HepG2 (cell line): ENCODE data around the gene ING2. TPM values are rescaled to one million over a fixed set of nuclear protein-coding genes. Genes with fewer than 3 reads are reported as not detected.

ENCODE experiments used
- ELF1 ChIP-seq: sonication (generic); formaldehyde crosslinking; IDR thresholded peaks from 2 replicates; pipeline ENCODE4 v1.4.0; 2020; ENCODE audit warnings: missing genetic modification reagents
- HNRNPK ChIP-seq: fragments of 200-400 bp; formaldehyde crosslinking; IDR thresholded peaks from 2 replicates; pipeline ENCODE4 v1.6.1; 2018; ENCODE audit warnings: low read length, low read depth, moderate library complexity, mild to moderate bottlenecking; ENCODE audit not compliant: poor library complexity, severe bottlenecking
- RNF2 ChIP-seq: fragments of 450-650 bp; conservative IDR thresholded peaks from 2 replicates; pipeline ENCODE4 v1.6.1; 2016; ENCODE audit warnings: low read depth
- SALL2 ChIP-seq: sonication (generic); formaldehyde crosslinking; IDR thresholded peaks from 2 replicates; pipeline ENCODE4 v1.8.1; 2023; ENCODE audit warnings: mild to moderate bottlenecking, missing genetic modification reagents, inconsistent platforms
- SAP130 ChIP-seq: IDR thresholded peaks from 2 replicates; pipeline ENCODE4 v1.6.1; 2016; ENCODE audit warnings: low read depth
- TARDBP ChIP-seq: sonication (generic); formaldehyde crosslinking; IDR thresholded peaks from 2 replicates; pipeline ENCODE4 v1.8.0; 2022; ENCODE audit warnings: mild to moderate bottlenecking, missing genetic modification reagents
- TBX3 ChIP-seq: fragments of 450-650 bp; IDR thresholded peaks from 2 replicates; pipeline ENCODE4 v1.6.1; 2017; ENCODE audit warnings: antibody characterized with exemption, mild to moderate bottlenecking, inconsistent platforms, borderline replicate concordance
- WIZ ChIP-seq: sonication (generic); formaldehyde crosslinking; IDR thresholded peaks from 2 replicates; pipeline ENCODE4 v1.5.1; 2020; ENCODE audit warnings: mild to moderate bottlenecking, missing genetic modification reagents
- ZNF747 ChIP-seq: sonication (generic); formaldehyde crosslinking; IDR thresholded peaks from 2 replicates; pipeline ENCODE4 v1.8.1; 2023; ENCODE audit warnings: missing genetic modification reagents, mild to moderate bottlenecking, borderline replicate concordance
- polyA plus RNA-seq, 8 experiments: library from polyadenylated mRNA; depleted of rRNA in 3 of 8; stranded (reverse) in 7 of 8; unstranded in 1 of 8; fragments of >200 nt; fragmentation: Illumina TruSeq in 4 of 8; extraction: Trizol in 4 of 8; gene quantifications; 2 replicates each; pipeline versions ENCODE4 v1.2.1 to v1.2.3, GENCODE V29; 2011 to 2016; ENCODE audit warnings: low read depth in 4 of 8, missing spikeins in 1 of 8, mixed read lengths in 1 of 8; ENCODE audit not compliant: insufficient read depth in 1 of 8
- total RNA-seq, 5 experiments: library from RNA; depleted of rRNA; stranded (reverse); fragments of >200 nt; fragmentation: Illumina TruSeq; extraction: Trizol; gene quantifications; 2 replicates each; pipeline ENCODE4 v1.2.3, GENCODE V29; 2016; ENCODE audit warnings: low read depth in 1 of 5
- TF ChIP-seq, protein P1 (sequence below): IDR thresholded peaks from 2 replicates; pipeline ENCODE4 v1.6.1; 2016; ENCODE audit warnings: mild to moderate bottlenecking, missing biosample characterization, missing genetic modification reagents
- TF ChIP-seq, protein P2 (sequence below): sonication (generic); formaldehyde crosslinking; IDR thresholded peaks from 2 replicates; pipeline ENCODE4 v1.4.0; 2020; ENCODE audit warnings: mild to moderate bottlenecking, missing genetic modification reagents
- TF ChIP-seq, protein P3 (sequence below): sonication (generic); formaldehyde crosslinking; IDR thresholded peaks from 2 replicates; pipeline ENCODE4 v1.4.0; 2020; ENCODE audit warnings: missing genetic modification reagents
- TF ChIP-seq, protein P4 (sequence below): sonication (generic); formaldehyde crosslinking; IDR thresholded peaks from 2 replicates; pipeline ENCODE4 v1.4.0; 2020; ENCODE audit warnings: missing genetic modification reagents
- TF ChIP-seq, protein P5 (sequence below): sonication (generic); formaldehyde crosslinking; IDR thresholded peaks from 2 replicates; pipeline ENCODE4 v1.8.0; 2022; ENCODE audit warnings: missing genetic modification reagents, mild to moderate bottlenecking, borderline replicate concordance
- TF ChIP-seq, protein P6 (sequence below): sonication (generic); formaldehyde crosslinking; IDR thresholded peaks from 2 replicates; pipeline ENCODE4 v1.4.0; 2020; ENCODE audit warnings: missing genetic modification reagents

Gene ING2
- total and polyA plus RNA-seq, 2 of the 13 experiments (the other 11 are each of a cell fraction or from before 2014, with no cell fraction given) = 6.6 to 12.4 TPM

DNA sequence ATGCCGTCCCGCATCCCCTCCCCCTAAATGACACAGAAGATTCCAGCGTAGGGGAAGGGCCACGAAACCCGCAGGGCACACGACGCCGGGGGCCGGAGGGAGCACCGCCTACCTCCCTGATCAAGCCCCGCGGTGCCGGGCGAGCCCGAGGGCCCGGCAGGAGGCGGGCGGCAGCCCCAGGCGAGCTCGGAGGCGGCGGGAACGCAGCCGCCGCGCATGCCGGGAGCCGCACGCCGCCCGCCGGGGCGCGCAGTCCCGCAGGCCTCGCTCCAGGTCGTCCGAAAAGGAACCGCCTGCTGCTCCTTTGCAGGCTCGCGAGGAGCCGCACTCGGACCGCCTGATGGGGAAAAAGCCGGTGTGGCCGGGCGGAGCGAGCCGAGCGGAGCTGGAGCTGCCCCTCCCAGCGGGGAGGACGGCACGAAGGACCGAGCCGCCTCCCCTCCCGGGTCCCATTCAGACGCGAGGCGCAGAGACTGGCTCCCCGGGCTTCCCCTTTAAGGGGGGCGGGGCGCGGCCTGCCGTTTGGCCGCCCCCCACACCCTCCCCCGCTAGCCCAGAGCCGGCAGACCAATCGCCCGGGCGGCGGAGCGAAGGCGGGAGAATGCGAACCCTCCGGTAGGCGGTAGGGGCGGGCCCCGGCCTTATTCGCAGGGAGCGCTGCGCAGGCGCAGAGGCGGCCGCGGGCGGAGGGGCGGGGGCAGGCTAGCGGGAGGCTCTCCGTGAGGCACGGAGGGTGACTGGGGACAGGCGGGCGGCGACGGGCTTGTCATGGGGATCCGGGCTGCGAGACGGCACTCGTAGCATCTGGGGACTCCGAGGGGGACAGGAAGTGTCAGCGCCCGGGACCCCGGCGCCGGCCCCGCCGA, 561 bp upstream of the ING2 start (continued):
- TF ChIP-seq ELF1 (CRISPR knock-in tag) = peak; percentile 48; the same call in 1 of the 2 replicates
- peak; percentile 38; the same call in 1 of the 2 replicates for TF ChIP-seq TBX3
- TF ChIP-seq, protein P1, sequence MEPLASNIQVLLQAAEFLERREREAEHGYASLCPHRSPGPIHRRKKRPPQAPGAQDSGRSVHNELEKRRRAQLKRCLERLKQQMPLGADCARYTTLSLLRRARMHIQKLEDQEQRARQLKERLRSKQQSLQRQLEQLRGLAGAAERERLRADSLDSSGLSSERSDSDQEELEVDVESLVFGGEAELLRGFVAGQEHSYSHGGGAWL (CRISPR knock-in tag) = no peak; the same call in 1 of the 2 replicates
- TF ChIP-seq WIZ (CRISPR knock-in tag) = no peak
- TF ChIP-seq TARDBP (CRISPR knock-in tag) = no peak
- peak; percentile 64; the same call in 1 of the 2 replicates for TF ChIP-seq SALL2 (CRISPR knock-in tag)
- TF ChIP-seq RNF2 = peak; percentile 95
- TF ChIP-seq, protein P2, sequence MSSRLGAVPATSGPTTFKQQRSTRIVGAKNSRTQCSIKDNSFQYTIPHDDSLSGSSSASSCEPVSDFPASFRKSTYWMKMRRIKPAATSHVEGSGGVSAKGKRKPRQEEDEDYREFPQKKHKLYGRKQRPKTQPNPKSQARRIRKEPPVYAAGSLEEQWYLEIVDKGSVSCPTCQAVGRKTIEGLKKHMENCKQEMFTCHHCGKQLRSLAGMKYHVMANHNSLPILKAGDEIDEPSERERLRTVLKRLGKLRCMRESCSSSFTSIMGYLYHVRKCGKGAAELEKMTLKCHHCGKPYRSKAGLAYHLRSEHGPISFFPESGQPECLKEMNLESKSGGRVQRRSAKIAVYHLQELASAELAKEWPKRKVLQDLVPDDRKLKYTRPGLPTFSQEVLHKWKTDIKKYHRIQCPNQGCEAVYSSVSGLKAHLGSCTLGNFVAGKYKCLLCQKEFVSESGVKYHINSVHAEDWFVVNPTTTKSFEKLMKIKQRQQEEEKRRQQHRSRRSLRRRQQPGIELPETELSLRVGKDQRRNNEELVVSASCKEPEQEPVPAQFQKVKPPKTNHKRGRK (CRISPR knock-in tag) = no peak
- TF ChIP-seq, protein P3, sequence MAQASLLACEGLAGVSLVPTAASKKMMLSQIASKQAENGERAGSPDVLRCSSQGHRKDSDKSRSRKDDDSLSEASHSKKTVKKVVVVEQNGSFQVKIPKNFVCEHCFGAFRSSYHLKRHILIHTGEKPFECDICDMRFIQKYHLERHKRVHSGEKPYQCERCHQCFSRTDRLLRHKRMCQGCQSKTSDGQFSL (CRISPR knock-in tag) = 0 out of 2 replicates have a peak, but pooled peaks have one; percentile 34
- TF ChIP-seq ZNF747 (CRISPR knock-in tag) = peak; percentile 20; the same call in 1 of the 2 replicates
- TF ChIP-seq, protein P4, sequence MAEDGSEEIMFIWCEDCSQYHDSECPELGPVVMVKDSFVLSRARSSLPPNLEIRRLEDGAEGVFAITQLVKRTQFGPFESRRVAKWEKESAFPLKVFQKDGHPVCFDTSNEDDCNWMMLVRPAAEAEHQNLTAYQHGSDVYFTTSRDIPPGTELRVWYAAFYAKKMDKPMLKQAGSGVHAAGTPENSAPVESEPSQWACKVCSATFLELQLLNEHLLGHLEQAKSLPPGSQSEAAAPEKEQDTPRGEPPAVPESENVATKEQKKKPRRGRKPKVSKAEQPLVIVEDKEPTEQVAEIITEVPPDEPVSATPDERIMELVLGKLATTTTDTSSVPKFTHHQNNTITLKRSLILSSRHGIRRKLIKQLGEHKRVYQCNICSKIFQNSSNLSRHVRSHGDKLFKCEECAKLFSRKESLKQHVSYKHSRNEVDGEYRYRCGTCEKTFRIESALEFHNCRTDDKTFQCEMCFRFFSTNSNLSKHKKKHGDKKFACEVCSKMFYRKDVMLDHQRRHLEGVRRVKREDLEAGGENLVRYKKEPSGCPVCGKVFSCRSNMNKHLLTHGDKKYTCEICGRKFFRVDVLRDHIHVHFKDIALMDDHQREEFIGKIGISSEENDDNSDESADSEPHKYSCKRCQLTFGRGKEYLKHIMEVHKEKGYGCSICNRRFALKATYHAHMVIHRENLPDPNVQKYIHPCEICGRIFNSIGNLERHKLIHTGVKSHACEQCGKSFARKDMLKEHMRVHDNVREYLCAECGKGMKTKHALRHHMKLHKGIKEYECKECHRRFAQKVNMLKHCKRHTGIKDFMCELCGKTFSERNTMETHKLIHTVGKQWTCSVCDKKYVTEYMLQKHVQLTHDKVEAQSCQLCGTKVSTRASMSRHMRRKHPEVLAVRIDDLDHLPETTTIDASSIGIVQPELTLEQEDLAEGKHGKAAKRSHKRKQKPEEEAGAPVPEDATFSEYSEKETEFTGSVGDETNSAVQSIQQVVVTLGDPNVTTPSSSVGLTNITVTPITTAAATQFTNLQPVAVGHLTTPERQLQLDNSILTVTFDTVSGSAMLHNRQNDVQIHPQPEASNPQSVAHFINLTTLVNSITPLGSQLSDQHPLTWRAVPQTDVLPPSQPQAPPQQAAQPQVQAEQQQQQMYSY (CRISPR knock-in tag) = peak; percentile 83
- TF ChIP-seq, protein P5, sequence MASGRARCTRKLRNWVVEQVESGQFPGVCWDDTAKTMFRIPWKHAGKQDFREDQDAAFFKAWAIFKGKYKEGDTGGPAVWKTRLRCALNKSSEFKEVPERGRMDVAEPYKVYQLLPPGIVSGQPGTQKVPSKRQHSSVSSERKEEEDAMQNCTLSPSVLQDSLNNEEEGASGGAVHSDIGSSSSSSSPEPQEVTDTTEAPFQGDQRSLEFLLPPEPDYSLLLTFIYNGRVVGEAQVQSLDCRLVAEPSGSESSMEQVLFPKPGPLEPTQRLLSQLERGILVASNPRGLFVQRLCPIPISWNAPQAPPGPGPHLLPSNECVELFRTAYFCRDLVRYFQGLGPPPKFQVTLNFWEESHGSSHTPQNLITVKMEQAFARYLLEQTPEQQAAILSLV (CRISPR knock-in tag) = peak; percentile 57; the same call in 1 of the 2 replicates
- TF ChIP-seq, protein P6, sequence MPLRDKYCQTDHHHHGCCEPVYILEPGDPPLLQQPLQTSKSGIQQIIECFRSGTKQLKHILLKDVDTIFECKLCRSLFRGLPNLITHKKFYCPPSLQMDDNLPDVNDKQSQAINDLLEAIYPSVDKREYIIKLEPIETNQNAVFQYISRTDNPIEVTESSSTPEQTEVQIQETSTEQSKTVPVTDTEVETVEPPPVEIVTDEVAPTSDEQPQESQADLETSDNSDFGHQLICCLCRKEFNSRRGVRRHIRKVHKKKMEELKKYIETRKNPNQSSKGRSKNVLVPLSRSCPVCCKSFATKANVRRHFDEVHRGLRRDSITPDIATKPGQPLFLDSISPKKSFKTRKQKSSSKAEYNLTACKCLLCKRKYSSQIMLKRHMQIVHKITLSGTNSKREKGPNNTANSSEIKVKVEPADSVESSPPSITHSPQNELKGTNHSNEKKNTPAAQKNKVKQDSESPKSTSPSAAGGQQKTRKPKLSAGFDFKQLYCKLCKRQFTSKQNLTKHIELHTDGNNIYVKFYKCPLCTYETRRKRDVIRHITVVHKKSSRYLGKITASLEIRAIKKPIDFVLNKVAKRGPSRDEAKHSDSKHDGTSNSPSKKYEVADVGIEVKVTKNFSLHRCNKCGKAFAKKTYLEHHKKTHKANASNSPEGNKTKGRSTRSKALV (CRISPR knock-in tag) = 0 out of 2 replicates have a peak, but pooled peaks have one; percentile 42
- TF ChIP-seq HNRNPK = peak; percentile 66
- TF ChIP-seq SAP130 (CRISPR knock-in tag) = peak; percentile 65; the same call in 1 of the 2 replicates
